GM04504 (cell line): Measurements from ENCODE around the gene RCL1.

Experiments used
- DNase-seq: peaks from one replicate; pipeline ENCODE4 v3.0.0-alpha.2; 2012; ENCODE audit warnings: low read depth

The RCL1 gene

GRCh38 chr9:4812858-4813257 is 20.1 kb downstream of the RCL1 start:
- no peak for DNase-seq

- DNase-seq: no peak
Observed at GRCh38 chr9:4814913-4815312, 22.2 kb downstream of the RCL1 start.

GRCh38 chr9:4815381-4815956 is 22.7 kb downstream of the RCL1 start:
- DNase-seq: no peak

- no peak for DNase-seq
Observed at GRCh38 chr9:4820168-4820567, 27.4 kb downstream of the RCL1 start.

- DNase-seq: no peak
Observed at GRCh38 chr9:4821133-4821532, 28.4 kb downstream of the RCL1 start.

GRCh38 chr9:4822057-4822456 is 29.3 kb downstream of the RCL1 start:
- DNase-seq: no peak

- DNase-seq: no peak
Observed at GRCh38 chr9:4826417-4827166, 33.8 kb downstream of the RCL1 start.

GRCh38 chr9:4827224-4827623 is 34.5 kb downstream of the RCL1 start:
- no peak for DNase-seq

GRCh38 chr9:4828761-4829160 is 36.0 kb downstream of the RCL1 start:
- DNase-seq: no peak

GRCh38 chr9:4829969-4830368 is 37.2 kb downstream of the RCL1 start:
- DNase-seq: no peak

GRCh38 chr9:4830699-4831098 is 38.0 kb downstream of the RCL1 start:
- DNase-seq: no peak

- no peak for DNase-seq
Observed at GRCh38 chr9:4831119-4831518, 38.4 kb downstream of the RCL1 start.

GRCh38 chr9:4831944-4832343 is 39.2 kb downstream of the RCL1 start:
- DNase-seq: no peak

GRCh38 chr9:4832786-4833579 is 40.2 kb downstream of the RCL1 start:
- peak; percentile 94 for DNase-seq

GRCh38 chr9:4833781-4834560 is 41.2 kb downstream of the RCL1 start:
- no peak for DNase-seq

- no peak for DNase-seq
Observed at GRCh38 chr9:4836676-4837075, 43.9 kb downstream of the RCL1 start.

GRCh38 chr9:4837261-4838188 is 44.8 kb downstream of the RCL1 start:
- DNase-seq: peak; percentile 74

GRCh38 chr9:4838189-4838546 is 45.4 kb downstream of the RCL1 start:
- no peak for DNase-seq

- no peak for DNase-seq
Observed at GRCh38 chr9:4839470-4839912, 46.7 kb downstream of the RCL1 start.

- DNase-seq: no peak
Observed at GRCh38 chr9:4840018-4840417, 47.3 kb downstream of the RCL1 start.

GRCh38 chr9:4842213-4842612 is 49.5 kb downstream of the RCL1 start:
- no peak for DNase-seq
